Mesendoderm (in vitro differentiated cells): ENCODE measurements around the gene TMEM170A.

Experiments
- DNase-seq: peaks from one replicate; pipeline ENCODE4 v3.0.0; 2013
- H2AK5ac ChIP-seq: 2 replicates; pipeline ENCODE4 v1.6.1; 2013; ENCODE audit warnings: low read length, inconsistent platforms
- H2BK120ac ChIP-seq: 2 replicates; pipeline ENCODE4 v1.6.1; 2013; ENCODE audit warnings: low read depth, mild to moderate bottlenecking, low read length, moderate library complexity, mixed read lengths
- H2BK15ac ChIP-seq: replicated peaks from 2 replicates; pipeline ENCODE4 v1.6.1; 2013; ENCODE audit warnings: low read depth, mild to moderate bottlenecking, moderate library complexity
- H2BK5ac ChIP-seq: 2 replicates; pipeline ENCODE4 v1.6.1; 2013; ENCODE audit warnings: low read length, inconsistent platforms
- H3K18ac ChIP-seq: 2 replicates; pipeline ENCODE4 v1.6.1; 2013; ENCODE audit warnings: mild to moderate bottlenecking, low read length, mixed read lengths
- H3K23ac ChIP-seq: one replicate; pipeline ENCODE4 v1.6.1; 2013; ENCODE audit warnings: low read length
- H3K27ac ChIP-seq: 2 replicates; pipeline ENCODE4 v1.5.1; 2013; ENCODE audit warnings: low read depth, mild to moderate bottlenecking, inconsistent platforms, low read length, moderate library complexity
- H3K27me3 ChIP-seq: 2 replicates; pipeline ENCODE4 v1.6.1; 2013; ENCODE audit warnings: low read length, control low read depth, mild to moderate bottlenecking, inconsistent platforms; ENCODE audit not compliant: insufficient read depth, poor library complexity
- H3K36me3 ChIP-seq: 2 replicates; pipeline ENCODE4 v1.6.1; 2013; ENCODE audit warnings: low read length, inconsistent platforms; ENCODE audit not compliant: control insufficient read depth, insufficient read depth
- H3K4ac ChIP-seq: one replicate; pipeline ENCODE4 v1.6.1; 2013; ENCODE audit warnings: low read depth, mild to moderate bottlenecking, low read length, moderate library complexity
- H3K4me1 ChIP-seq: 2 replicates; pipeline ENCODE4 v1.6.1; 2013; ENCODE audit warnings: low read depth, low read length, inconsistent platforms; ENCODE audit not compliant: control insufficient read depth
- H3K4me2 ChIP-seq: 2 replicates; pipeline ENCODE4 v1.6.1; 2013; ENCODE audit warnings: low read length
- H3K4me3 ChIP-seq: 2 replicates; pipeline ENCODE4 v1.5.1; 2013; ENCODE audit warnings: mild to moderate bottlenecking, low read length
- H3K56ac ChIP-seq: one replicate; pipeline ENCODE4 v1.6.1; 2013; ENCODE audit warnings: low read length
- H3K79me1 ChIP-seq: 2 replicates; pipeline ENCODE4 v1.6.1; 2013; ENCODE audit warnings: low read length, inconsistent platforms
- H3K79me2 ChIP-seq: 2 replicates; pipeline ENCODE4 v1.6.1; 2013; ENCODE audit warnings: mild to moderate bottlenecking, low read length; ENCODE audit not compliant: control insufficient read depth, insufficient read depth
- H3K9ac ChIP-seq: 2 replicates; pipeline ENCODE4 v1.6.1; 2013; ENCODE audit warnings: low read length, inconsistent platforms
- H4K5ac ChIP-seq: one replicate; pipeline ENCODE4 v1.6.1; 2013; ENCODE audit warnings: low read length
- H4K8ac ChIP-seq: one replicate; pipeline ENCODE4 v1.6.1; 2013; ENCODE audit warnings: low read depth, mild to moderate bottlenecking, control low read depth, low read length, moderate library complexity
- WGBS: extraction: QIAGEN DNeasy Blood & Tissue Kit; methylation state at CpG from one replicate; pipeline ENCODE4 v1.1.7; 2013; ENCODE audit warnings: low lambda C conversion rate, missing lambda C conversion rate; ENCODE audit not compliant: insufficient coverage; ENCODE audit errors: extremely low coverage; 5-methylcytosine and 5-hydroxymethylcytosine counted together

TMEM170A gene

GRCh38 chr16:75415169-75415905 is 49.2 kb downstream of the TMEM170A start:
- Histone ChIP-seq H3K23ac (no peak overlapping the region), H4K8ac (no peak overlapping the region), H3K36me3 (peaks cover 2% of the 10 kb centered on the region), H3K9ac (no peak overlapping the region), H2BK15ac (no peak overlapping the region), H3K79me2 (peaks cover 35% of the 10 kb centered on the region), H3K56ac (no peak overlapping the region), H3K4me1 (peaks cover 2% of the 10 kb centered on the region), H3K27ac (no peak overlapping the region), H4K5ac (no peak overlapping the region), H2BK5ac (no peak overlapping the region), H3K27me3 (no peaks in the 10 kb centered on the region), H3K4me3 (no peak overlapping the region), H3K79me1 (peaks cover 7% of the 10 kb centered on the region), H3K4ac (no peak overlapping the region), H3K4me2 (no peak overlapping the region), H3K18ac (no peak overlapping the region), H2BK120ac (no peak overlapping the region), H2AK5ac (no peak overlapping the region)
- DNase-seq = no peak
- WGBS = no CpG with 5 or more reads among the region's 4 CpGs

- Histone ChIP-seq H3K4me2 (no peak overlapping the region), H2BK15ac (no peak overlapping the region), H3K79me2 (peaks cover 26% of the 10 kb centered on the region), H2AK5ac (no peak overlapping the region), H2BK5ac (no peak overlapping the region), H3K27me3 (no peaks in the 10 kb centered on the region), H3K4me3 (no peak overlapping the region), H3K36me3 (peaks cover 2% of the 10 kb centered on the region), H4K8ac (no peak overlapping the region), H3K27ac (no peak overlapping the region), H3K9ac (no peak overlapping the region), H3K23ac (no peak overlapping the region), H3K79me1 (peaks cover 5% of the 10 kb centered on the region), H4K5ac (no peak overlapping the region), H3K18ac (no peak overlapping the region), H3K56ac (no peak overlapping the region), H3K4ac (no peak overlapping the region), H3K4me1 (peaks cover 2% of the 10 kb centered on the region), H2BK120ac (no peak overlapping the region)
- WGBS = no CpG with 5 or more reads among the region's 2 CpGs
- DNase-seq = no peak
These were observed 50.5 kb downstream of the TMEM170A start for GRCh38 chr16:75413951-75414350.

- Histone ChIP-seq H3K4me3 (no peak overlapping the region), H3K27ac (no peak overlapping the region), H3K4me2 (no peak overlapping the region), H3K4ac (no peak overlapping the region), H3K4me1 (no peaks in the 10 kb centered on the region), H3K56ac (no peak overlapping the region), H3K36me3 (no peaks in the 10 kb centered on the region), H3K27me3 (no peaks in the 10 kb centered on the region), H4K8ac (no peak overlapping the region), H4K5ac (no peak overlapping the region), H2BK5ac (no peak overlapping the region), H3K79me1 (no peaks in the 10 kb centered on the region), H3K23ac (no peak overlapping the region), H3K9ac (no peak overlapping the region), H3K18ac (no peak overlapping the region), H2BK120ac (no peak overlapping the region), H2BK15ac (no peak overlapping the region), H2AK5ac (no peak overlapping the region), H3K79me2 (no peaks in the 10 kb centered on the region)
- no CpG with 5 or more reads among the region's 4 CpGs for WGBS
- DNase-seq = no peak
These were observed 57.5 kb downstream of the TMEM170A start for GRCh38 chr16:75406943-75407342.

- Histone ChIP-seq H2BK120ac (no peak overlapping the region), H3K4ac (no peak overlapping the region), H3K27me3 (no peaks in the 10 kb centered on the region), H3K27ac (no peak overlapping the region), H2BK5ac (no peak overlapping the region), H4K5ac (no peak overlapping the region), H3K9ac (no peak overlapping the region), H3K4me3 (no peak overlapping the region), H3K18ac (no peak overlapping the region), H2BK15ac (no peak overlapping the region), H3K36me3 (peaks cover 2% of the 10 kb centered on the region), H2AK5ac (no peak overlapping the region), H3K23ac (no peak overlapping the region), H4K8ac (no peak overlapping the region), H3K56ac (no peak overlapping the region), H3K4me1 (no peaks in the 10 kb centered on the region), H3K79me1 (peaks cover 3% of the 10 kb centered on the region), H3K79me2 (no peaks in the 10 kb centered on the region), H3K4me2 (no peak overlapping the region)
- peak; percentile 43 for DNase-seq
- no CpG with 5 or more reads among the region's 3 CpGs for whole genome bisulfite sequencing
These were observed 61.5 kb downstream of the TMEM170A start for GRCh38 chr16:75402821-75403475.

GRCh38 chr16:75402159-75402820 is 62.2 kb downstream of the TMEM170A start:
- no peak overlapping the region for H3K56ac ChIP-seq
- H2BK120ac ChIP-seq = no peak overlapping the region
- no peak overlapping the region for H3K23ac ChIP-seq
- no peak overlapping the region for H4K5ac ChIP-seq
- peaks cover 4% of the 10 kb centered on the region for H3K79me1 ChIP-seq
- no peak overlapping the region for H3K4me3 ChIP-seq
- H3K27me3 ChIP-seq = no peaks in the 10 kb centered on the region
- no peak overlapping the region for H3K9ac ChIP-seq
- peaks cover 2% of the 10 kb centered on the region for H3K36me3 ChIP-seq
- WGBS = no CpG with 5 or more reads among the region's 2 CpGs
- no peak overlapping the region for H4K8ac ChIP-seq
- H2BK5ac ChIP-seq = no peak overlapping the region
- no peak overlapping the region for H2AK5ac ChIP-seq
- no peak overlapping the region for H2BK15ac ChIP-seq
- H3K4me1 ChIP-seq = no peaks in the 10 kb centered on the region
- no peaks in the 10 kb centered on the region for H3K79me2 ChIP-seq
- no peak overlapping the region for H3K4me2 ChIP-seq
- DNase-seq = peak; percentile 34
- H3K4ac ChIP-seq = no peak overlapping the region
- H3K18ac ChIP-seq = no peak overlapping the region
- no peak overlapping the region for H3K27ac ChIP-seq
